BE2C (cell line): ENCODE data around the gene DCANP1.

Experiments used
- DNase-seq: peaks from one replicate; pipeline ENCODE4 v3.0.0-alpha.2; 2020
- H3K27me3 ChIP-seq: fragments of 250-450 bp; sonication (Bioruptor Pico); 2 replicates; pipeline ENCODE4 v1.5.1; 2020; ENCODE audit warnings: mild to moderate bottlenecking
- H3K36me3 ChIP-seq: fragments of 250-450 bp; sonication (Bioruptor Pico); 2 replicates; pipeline ENCODE4 v1.5.1; 2020; ENCODE audit warnings: mild to moderate bottlenecking
- H3K4me1 ChIP-seq: fragments of 250-450 bp; sonication (Bioruptor Pico); 2 replicates; pipeline ENCODE4 v1.5.1; 2020
- H3K4me3 ChIP-seq: 2 replicates; pipeline ENCODE4 v1.5.1; 2011; ENCODE audit warnings: low read depth, low read length
- H3K9me3 ChIP-seq: fragments of 250-450 bp; sonication (Bioruptor Pico); 2 replicates; pipeline ENCODE4 v1.5.1; 2020
- TF ChIP-seq, protein P1 (sequence below): IDR thresholded peaks from 2 replicates; pipeline ENCODE4 v1.5.1; 2012; ENCODE audit warnings: mild to moderate bottlenecking, low read depth, low read length

Gene DCANP1

DNA sequence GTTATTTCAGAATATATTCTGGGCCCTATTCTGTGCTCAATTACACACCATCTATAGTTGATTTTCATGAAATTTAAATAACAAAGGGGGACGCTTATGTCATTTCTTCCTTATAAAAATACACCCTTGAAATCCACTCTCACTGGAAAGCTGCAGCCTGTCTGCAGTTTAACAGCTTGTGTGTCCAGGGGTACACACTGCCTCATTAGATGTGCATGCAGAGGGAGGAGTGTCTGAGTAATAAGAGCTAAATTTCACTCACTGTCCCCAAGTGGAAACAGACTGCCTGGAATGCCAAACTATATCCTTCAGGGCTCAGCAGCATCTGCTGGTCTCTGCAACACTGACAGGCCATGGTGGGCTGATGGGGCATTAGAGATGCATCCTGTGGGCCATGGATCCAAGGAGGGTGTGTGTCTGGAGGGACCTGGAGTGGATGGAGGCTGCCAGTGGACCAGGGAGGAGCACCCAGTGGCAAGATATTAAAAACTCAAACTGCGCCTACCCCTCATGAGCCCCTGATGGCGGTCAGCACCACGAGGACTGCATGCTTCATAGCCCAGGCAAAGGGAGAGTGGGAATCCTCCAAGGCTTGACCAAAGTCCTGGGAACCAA lies 20.8 kb upstream of the DCANP1 start:
- Histone ChIP-seq H3K27me3 (peaks cover 51% of the 10 kb centered on the region), H3K4me1 (no peaks in the 10 kb centered on the region), H3K36me3 (no peaks in the 10 kb centered on the region), H3K9me3 (no peaks in the 10 kb centered on the region), H3K4me3 (no peak overlapping the region)
- no peak for DNase-seq
- TF ChIP-seq, protein P1, sequence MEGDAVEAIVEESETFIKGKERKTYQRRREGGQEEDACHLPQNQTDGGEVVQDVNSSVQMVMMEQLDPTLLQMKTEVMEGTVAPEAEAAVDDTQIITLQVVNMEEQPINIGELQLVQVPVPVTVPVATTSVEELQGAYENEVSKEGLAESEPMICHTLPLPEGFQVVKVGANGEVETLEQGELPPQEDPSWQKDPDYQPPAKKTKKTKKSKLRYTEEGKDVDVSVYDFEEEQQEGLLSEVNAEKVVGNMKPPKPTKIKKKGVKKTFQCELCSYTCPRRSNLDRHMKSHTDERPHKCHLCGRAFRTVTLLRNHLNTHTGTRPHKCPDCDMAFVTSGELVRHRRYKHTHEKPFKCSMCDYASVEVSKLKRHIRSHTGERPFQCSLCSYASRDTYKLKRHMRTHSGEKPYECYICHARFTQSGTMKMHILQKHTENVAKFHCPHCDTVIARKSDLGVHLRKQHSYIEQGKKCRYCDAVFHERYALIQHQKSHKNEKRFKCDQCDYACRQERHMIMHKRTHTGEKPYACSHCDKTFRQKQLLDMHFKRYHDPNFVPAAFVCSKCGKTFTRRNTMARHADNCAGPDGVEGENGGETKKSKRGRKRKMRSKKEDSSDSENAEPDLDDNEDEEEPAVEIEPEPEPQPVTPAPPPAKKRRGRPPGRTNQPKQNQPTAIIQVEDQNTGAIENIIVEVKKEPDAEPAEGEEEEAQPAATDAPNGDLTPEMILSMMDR, result no peak

DNA sequence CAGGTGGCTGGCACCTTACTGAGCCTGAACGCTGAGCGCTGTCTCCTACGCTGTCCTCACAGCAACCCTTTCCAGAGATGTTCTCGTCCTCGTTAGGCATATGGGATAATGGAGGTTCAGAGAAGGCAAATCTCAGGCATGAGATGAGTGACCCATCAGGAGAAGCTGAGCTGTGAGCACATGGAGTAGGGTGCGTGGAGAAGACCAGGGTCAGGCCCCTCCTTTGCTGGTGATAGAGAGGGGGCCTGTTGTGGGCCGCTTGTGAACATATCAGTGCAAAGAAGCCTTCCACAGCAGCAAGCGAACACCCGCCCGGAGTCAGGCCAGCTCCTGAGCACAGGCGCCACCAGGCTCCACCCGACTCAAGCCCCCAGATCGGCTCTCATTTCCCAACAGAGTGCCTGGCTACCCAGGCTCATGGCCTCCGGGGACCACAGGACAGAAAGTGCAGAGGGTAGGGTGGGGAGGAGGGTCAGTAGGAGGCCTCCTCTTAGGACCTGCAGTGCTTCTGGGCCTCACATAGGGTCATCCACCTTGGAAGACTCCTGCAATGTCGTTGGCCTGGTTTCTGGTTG lies 20.0 kb upstream of the DCANP1 start:
- no peak overlapping the region for H3K4me3 ChIP-seq
- peaks cover 54% of the 10 kb centered on the region for H3K27me3 ChIP-seq
- no peak for DNase-seq
- H3K9me3 ChIP-seq, result no peaks in the 10 kb centered on the region
- no peaks in the 10 kb centered on the region for H3K36me3 ChIP-seq
- H3K4me1 ChIP-seq, result no peaks in the 10 kb centered on the region
- TF ChIP-seq, protein P1, result no peak

DNA sequence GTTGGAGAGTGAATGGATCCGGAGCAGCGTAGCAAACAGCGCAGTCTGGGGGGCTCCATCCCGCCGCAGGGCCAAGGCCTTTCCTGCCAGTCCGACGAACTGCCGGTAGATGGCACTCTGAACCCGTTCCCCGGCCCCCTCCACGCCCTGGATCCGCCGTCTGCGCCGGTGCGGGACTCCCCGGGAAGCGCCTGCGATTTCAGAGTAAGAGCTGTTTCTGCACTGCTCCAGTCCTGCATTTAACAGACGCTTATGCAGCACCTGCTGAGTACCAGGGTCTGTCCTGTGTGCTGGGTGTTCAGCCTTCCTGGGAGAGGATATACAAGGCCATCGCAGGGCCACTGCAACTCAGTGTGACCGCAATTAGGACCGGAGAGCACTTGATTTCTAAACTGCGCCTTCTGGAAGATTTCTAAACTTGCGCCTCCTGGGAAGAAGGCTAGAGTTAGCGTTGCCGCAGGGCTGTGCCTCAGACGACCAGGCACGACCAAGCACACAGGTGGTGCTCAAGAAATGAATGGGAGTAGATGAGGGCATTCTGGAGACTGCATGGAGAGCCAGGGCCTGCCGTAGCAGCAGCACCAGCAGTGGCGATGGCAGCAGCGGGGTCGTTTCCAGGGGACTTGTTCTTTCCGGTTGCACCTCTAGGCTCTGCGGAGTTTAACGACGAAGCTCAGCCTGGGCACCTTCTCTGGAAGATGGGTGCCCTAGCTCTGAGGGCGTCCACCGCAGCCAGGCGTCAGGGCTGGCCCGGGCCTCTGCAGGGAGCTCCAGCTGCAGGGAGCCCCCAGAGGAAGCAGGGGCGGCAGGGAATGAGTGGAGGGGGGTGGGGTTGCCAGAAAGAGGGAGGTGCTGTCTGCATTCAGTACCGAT lies 19.3 kb upstream of the DCANP1 start:
- H3K27me3 ChIP-seq, result peaks cover 54% of the 10 kb centered on the region
- TF ChIP-seq, protein P1, result peak; percentile 88
- no peak overlapping the region for H3K4me3 ChIP-seq
- DNase-seq, result peak; percentile 83
- no peaks in the 10 kb centered on the region for H3K36me3 ChIP-seq
- H3K4me1 ChIP-seq, result no peaks in the 10 kb centered on the region
- no peaks in the 10 kb centered on the region for H3K9me3 ChIP-seq

DNA sequence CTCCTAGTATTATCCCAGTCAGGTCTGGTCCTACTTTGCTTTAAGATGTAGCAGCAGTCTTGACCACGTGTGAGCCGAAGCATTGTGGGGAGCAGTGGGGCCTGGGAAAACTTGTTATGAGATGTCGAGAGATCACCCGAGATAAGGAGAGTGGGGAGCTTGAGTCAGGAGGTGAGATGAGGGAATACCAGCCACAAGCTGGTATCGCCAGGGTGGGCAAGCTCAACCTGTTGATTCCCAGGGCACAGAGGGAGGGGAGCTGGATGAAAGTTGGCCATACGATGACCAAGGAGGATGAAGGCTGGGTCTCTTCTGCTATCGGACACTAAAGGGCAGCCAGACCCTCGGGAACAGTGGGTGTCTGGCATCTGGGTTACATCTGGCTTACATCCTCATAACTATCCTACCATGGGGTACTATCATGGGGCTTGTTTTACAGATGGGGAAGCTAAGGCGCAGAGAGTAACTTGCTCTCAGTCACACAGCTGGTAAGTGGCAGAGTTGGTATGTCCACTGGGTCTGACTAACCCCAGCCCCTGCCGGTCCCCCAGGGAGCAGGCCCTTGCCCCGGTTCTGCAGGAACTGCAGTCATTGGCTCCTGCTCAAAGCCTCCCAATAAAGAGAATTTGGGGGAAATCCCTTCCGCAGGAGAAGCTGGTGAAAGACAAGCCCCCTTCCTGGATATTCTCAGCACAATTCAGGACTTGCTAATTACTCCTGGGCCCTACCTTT lies 18.4 kb upstream of the DCANP1 start:
- DNase-seq, result no peak
- no peaks in the 10 kb centered on the region for H3K9me3 ChIP-seq
- H3K4me3 ChIP-seq, result no peak overlapping the region
- H3K27me3 ChIP-seq, result peaks cover 52% of the 10 kb centered on the region
- TF ChIP-seq, protein P1, result no peak
- no peaks in the 10 kb centered on the region for H3K4me1 ChIP-seq
- H3K36me3 ChIP-seq, result no peaks in the 10 kb centered on the region

DNA sequence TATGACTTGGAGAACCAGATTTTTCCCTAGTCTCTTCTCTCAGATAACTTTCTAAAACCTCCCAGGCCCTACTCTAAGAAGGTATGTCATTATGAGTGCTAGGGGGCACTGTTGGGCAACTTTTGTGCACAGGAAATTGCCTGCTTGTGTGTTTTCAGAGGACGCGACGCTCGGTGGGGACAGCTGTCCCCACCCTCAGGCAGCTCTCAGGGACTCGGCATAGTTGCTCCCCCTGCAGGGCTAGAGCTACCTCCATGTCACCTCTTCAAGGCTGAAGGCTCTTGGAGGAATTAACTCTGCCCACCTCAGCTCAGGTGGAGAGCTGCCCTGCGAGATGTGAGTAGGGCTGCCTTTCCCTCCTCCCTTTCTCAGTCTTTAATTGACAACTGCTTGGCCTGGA lies 15.2 kb upstream of the DCANP1 start:
- DNase-seq, result peak; percentile 84
- Histone ChIP-seq H3K9me3 (no peaks in the 10 kb centered on the region), H3K4me1 (no peaks in the 10 kb centered on the region), H3K27me3 (peaks cover 77% of the 10 kb centered on the region), H3K4me3 (no peak overlapping the region), H3K36me3 (no peaks in the 10 kb centered on the region)
- TF ChIP-seq, protein P1, result peak; percentile 82
